GM18519 (cell line): ENCODE results near the gene OBP2B.
"Not testable (repeated sequence)": the region's sequence is repeated elsewhere in the genome, so short reads cannot be mapped to it uniquely, and the experiment has no call there.

ENCODE experiments used
- ATAC-seq: cut with Tn5 transposase; IDR thresholded peaks from one replicate; pipeline ENCODE4 v1.9.1; 2021; ENCODE audit warnings: mild to moderate bottlenecking, moderate library complexity; ENCODE audit not compliant: unreplicated experiment, low FRiP score

The OBP2B gene

DNA sequence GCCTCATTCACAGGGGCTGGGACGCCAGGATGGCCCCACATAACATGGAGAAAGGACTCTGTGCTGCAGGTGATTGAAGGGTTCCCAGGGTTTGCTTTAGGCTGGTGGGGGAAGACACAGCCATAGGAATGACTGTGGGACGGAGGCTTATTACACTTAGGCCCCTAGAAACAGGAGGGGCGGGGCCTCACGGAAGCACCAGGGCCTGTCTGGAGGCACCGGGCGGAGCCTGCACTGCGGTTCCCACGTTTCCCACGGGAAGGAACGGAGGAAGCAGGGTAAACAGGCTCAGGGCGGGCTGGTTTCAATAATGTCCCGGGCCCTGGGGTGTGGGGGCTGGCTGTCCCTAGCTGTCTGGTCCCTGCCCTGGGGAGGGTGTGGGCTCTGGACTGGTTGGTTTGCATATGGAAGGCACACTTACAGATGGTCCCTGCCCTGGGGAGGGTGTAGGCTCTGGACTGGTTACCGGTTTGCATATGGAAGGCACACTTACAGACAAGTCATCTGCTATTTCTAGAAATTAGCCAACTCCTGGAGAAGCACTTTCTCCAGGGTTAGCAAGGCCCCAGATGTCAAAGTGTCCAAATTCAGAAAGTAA is 14.2 kb upstream of the OBP2B start:
- ATAC-seq = not testable (repeated sequence)

DNA sequence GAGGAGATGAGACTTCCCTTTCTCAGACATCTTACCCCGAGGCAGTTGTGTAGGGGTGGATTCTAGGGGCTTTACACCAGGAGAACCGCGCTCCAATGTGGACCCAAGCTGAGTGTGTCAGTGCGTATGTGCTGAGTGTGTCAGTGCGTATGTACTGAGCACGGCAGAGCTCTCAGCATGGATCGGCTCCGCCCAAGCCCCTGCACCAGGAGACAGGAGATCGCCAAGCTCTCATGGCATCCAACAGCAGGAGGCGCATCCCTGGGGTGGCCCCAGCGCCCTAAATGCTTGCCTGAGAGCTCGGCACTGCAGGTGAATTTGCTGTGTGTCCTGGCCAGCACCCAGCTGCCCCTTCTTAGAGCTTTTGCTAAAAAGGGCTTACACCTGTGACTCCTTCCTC is 12.9 kb upstream of the OBP2B start:
- not testable (repeated sequence) for ATAC-seq

DNA sequence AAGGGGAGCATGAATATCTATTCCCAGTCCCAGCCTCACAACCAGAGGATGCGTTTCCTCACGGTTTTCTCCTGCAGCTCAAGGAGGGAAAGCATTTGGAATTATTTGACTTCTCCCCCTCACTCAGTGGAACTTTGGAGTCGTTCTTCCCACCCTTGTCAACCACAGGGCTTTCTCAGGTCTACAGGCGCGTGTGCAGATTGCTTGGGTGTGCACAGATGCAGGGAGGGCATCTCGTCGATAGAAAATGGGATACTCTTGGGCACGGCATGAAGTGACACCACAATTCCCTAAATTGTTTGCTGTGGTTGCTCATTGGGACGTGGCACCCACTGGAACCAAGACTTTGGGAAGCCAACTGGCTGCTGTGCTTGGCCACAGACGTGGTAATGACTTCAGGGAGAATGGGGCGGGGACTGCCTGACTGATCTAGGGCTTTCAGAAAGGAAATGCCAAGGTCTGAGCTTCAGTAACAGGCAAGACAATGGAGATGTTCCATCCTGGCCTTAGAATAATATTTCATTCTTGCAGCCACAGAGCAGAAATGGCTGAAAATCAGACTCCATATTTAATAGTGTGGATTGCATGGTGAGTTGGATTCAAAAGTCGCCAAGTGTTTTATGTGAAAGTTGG is 12.2 kb upstream of the OBP2B start:
- ATAC-seq = no peak

DNA sequence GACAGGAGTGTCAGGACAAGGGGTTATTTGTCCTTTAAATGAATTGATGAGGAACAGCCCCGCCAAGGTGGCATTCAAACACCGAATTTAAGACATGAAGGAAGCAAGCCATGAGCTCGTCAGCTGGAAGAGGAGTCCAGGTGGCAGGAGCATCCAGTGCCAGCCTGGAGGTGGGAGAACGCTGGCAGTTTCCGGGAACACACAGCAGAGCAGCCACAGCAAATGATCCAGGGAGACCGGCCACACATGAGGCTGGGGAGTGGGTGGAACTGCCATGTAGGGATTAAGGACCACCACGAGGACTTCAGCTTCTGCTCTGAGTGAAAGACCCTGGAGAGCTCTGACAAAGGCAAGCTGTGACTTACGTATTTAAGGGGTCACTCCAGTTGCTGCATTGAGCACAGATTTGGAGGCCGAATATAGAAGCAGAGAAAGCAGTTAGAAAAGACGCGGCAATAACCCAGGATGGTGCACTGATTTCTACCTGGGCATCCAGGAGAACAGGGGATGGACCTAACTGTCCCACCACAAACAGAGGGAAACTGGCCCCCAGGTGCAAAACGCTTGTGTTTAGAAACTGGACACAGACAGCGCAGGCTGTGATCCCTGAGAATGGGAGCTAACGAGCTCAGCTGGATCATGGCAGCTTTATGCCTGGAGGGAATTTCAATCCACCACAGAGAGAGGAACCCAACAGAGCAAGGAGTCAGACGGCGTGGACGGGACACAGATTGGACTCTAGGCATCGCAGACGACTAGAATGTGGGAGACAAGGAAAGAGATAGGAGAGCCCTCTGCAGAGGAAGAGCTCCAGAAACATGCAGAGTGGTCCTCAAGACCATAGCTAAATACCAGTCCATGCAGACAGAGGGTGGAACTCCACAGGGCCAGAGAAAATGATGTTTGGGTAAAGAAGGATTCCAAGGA is 9.3 kb upstream of the OBP2B start:
- not testable (repeated sequence) for ATAC-seq

DNA sequence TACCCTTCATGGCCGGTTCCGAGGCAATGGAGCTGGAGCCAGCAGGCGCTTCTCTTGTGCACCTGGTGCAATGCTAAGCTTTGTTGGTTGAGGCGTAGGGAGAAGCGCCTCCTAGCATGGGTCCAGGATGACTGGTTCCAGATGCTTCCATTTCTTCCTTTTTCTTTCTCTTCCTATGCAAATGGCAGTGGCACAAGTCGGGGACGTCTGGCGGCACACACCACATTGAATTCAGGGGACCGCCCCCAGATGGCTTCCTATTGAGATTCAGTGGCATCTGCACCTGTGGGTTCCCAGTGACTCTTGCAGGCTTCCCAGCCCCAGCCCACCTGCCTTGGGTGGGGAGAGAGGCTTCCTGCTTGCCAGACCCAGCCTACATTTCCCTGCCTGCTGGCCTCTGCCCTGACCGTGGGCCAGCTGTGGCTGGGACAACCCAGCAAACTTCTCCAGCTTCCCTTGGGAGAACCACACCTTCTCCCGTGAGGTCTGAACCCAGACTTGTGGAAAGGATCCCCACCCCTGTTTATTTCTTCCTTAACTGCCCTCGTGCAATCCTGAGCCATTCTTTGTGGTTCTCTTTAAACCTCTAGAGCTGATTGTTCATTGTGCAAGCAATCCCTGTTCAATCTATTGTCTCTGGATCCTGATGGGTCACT is 8.4 kb upstream of the OBP2B start:
- ATAC-seq = not testable (repeated sequence)

DNA sequence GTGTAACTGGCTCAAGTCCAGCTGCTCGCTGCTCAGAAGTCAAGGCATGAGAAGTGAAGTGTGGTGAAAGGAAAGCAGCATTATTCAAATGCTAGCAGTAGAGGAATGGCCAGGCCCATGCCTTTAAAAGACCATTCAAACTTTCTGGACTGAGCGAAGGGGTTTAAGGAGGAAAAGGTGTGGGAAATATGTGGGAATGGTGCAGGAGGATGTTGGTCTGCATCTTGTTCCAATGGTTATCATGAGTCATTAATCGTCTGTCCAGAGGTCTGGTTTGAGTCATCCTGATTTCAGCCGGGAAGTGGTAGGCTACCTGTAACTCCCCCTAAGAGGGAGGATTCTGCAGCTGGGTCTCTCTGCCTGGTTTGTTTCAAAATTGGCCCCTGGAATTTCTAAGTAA is 5.2 kb upstream of the OBP2B start:
- not testable (repeated sequence) for ATAC-seq

DNA sequence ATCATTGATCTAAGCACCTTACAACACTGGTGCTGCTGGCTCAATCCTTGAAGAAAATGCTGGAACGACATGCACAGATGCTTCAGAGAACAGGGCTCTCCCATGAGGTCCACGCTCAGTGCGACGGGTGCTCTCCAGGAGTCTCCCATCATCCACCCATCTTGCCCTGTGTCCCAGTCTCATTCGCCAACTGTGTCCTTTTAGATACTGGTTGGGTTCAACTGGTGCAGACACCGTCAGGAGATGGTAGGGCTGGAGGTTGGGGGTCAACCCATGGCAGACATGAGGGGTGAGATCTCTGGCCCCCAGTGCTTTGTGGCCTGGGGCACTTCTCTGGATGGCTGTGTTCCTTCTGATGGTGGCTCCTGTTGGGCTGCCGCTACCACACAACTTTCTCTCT is 1.6 kb upstream of the OBP2B start:
- no peak for ATAC-seq

DNA sequence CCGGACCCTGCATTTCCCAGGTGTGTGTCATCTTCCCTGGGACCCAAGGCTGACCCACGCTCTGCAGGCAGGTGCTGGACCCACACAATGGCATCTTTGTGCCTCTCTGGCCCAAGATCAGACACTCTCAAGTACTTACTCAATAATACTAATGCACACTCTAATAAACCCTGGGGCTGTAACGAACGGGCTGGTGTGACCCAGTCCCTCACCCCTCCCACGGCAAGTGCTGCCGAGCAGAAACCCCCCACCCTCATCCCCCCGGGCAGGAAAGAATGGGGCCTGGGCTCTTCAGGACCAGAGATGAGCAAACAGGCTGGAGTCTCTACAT is 1.1 kb upstream of the OBP2B start:
- no peak for ATAC-seq

DNA sequence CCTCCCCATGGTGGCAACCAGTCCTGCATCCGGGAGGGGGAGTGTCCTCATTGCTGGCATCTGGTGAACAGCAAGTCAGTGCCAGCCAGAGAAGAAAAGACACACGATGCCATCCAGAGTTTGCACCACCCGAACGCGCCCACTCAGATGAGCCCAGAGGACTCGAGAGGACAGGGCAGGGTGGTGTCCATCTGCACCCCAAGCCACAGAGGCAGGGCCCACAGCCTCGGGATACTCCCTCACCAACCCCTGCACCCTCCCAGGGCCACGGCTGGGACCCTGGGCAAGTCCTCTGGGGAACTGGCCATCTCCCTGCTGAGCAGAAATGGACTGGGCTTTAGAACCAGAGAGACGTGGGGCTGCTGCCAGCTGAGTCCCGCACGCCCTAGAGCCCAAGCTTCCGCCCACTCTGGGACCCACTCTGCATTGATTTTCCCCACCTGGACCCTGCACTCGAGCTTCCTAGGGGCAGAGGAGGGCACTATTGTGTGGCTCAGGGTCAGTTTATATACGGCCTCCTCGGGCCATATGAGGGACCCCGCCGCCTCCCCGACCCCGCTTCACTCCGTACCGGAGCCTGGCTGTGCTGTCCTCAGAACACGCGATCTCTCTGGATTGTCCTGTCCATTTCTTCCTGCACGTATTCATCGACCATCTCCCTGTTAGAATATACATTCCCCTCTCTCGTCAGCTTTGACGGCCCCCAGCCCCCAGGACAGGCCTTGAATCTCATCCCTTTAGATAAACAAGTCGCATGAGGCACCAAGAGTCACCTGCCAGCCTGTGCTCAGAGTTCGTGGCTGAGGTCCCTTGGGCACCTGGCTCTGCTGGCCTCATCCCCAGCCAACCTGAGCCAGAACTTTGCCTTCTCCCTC is 514 bp upstream of the OBP2B start:
- not testable (repeated sequence) for ATAC-seq

DNA sequence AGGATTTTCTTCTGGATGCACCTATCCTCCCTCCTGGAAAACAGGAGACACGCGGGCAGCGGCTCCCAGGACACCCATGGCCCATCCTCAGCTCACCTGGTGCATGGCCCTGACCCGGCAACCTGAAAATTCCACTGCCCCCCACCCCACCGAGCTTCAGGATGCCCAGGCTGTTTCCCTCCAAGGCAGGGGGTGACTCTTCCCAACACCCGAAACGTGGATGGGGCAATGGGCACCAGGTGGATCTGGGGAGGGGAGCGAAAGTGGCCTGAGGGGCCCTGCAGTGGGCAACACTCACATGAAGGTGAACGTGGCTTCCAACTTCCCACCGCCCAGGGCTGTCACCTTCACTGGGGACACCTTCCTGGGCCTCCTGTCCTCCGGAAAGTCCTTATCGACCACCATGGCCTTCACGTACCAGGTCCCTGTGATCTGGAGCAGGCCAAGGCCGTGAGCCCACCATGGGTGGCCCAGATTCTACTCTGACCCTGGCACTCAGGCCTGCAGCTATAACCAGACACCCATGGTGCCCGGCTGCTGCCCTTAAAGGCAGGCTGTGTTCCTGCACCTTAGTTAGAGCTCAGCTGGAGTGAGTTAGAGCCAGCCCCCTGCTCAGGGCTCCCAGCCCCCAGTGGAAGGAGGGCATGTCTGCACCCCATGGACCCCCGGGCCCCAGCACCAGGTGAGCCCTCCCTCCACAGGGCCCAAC is 725 bp downstream of the OBP2B start:
- not testable (repeated sequence) for ATAC-seq

DNA sequence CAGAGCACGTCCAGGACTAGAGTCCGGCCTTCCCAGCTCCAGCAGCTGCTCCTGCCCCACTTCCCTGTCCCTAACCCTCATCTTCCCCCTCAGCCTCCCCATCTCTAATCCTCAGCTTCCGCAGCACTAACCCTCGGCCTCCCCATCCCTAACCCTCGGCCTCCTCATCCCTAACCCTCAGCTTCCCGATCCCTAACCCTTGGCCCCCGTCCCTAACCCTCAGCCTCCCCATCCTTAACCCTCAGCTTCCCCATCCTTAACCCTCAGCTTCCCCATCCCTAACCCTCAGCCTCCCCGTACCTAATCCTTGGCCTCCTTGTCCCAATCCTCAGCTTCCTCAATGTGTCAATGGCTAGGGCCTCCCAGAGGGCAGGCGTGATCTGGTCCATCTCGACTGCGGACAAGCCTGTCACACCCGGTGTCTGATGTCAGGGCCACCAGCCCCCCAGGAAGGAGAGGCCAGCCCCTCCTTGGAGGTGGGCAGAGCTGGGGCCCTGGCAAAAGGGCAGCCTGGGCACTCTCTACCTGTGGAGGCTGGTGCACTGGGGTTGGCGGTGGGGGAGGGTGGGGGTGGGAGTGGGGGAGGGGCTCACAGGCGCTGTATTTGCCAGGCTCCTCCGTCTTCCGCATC is 1.4 kb downstream of the OBP2B start:
- no peak for ATAC-seq

DNA sequence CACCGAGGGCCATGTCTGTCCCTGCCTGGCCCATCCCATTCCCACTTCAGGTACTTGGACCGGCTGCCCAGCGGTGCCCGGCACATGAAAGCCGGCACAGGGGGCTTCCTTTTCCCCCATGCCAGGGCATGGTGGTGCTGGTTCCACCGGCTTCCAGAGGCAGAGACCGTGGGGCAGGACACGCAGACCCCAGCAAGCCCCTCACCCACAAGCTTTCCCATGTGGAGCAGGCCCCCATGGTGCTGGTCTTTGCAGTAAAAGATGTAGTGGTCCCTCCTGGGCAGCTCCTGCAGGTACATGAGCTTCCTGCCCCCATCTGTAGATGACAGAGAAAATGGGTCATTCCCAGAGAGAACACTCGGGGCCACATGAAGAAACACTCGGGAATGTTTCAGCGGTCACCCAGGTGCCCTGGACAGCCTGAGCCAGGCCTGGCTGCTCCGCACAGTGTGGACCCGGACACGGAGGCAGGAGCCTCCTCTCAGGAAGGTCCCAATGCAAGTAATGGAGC is 2.0 kb downstream of the OBP2B start:
- ATAC-seq = no peak

DNA sequence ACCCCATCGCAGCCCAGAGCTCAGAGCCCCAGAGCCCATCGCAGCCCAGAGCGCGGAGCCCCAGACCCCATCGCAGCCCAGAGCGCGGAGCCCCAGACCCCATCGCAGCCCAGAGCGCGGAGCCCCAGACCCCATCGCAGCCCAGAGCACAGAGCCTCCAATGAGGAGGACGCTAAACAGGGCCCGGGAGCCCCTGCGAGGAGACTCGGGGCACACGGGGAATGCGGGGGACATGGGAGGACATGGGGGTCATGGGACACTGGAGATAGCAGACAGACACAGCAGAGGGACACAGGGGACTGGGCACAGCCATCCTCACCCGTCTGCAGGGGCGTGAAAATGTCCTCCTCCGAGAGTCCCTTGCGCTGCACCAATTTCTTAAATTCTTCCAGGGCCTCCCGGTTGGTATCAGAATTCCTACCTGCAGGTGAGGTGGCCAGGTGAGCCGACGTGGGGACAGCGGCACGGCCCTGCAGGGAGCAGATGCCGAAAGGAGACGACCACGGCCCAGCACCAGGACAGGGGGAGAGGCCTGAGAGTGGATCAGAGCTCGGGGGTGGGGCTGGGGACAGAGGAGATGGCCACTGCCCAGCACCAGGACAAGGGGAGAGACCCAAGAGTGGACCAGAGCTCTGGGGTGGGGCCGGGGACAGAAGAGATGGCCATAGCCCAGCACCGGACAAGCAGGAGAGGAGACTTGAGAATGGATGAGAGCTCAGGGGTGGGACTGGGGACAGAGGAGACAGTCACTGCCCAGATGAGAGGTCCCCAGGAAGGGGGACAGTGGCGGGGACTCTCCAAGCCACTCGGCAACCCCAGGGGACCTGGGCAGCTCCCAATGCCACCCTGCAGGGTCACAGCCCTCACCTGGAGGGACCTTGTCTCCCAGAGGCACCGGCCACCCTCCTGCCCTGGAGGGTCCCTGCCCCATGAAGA is 2.8 kb downstream of the OBP2B start:
- no peak for ATAC-seq

DNA sequence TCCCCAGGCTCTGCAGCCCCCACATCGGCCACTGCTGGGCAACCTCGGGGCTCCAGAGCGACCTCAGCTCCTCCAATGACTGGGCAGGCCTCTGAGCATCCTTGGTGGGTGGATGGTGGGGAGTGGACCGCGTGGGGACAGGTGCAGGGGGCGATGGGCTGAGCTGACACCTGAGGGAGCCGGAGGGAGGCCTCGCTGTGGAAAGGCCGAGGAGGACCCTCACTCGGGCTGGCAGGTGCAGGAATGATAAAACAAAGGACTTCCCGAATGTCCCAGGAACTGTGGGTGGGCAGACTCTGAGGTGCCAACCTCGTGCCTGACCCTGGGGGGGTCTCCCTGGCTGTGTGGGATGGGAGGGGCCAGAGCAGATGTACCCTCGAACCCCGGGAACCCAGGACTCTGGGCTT is 3.6 kb downstream of the OBP2B start:
- ATAC-seq = not testable (repeated sequence)

DNA sequence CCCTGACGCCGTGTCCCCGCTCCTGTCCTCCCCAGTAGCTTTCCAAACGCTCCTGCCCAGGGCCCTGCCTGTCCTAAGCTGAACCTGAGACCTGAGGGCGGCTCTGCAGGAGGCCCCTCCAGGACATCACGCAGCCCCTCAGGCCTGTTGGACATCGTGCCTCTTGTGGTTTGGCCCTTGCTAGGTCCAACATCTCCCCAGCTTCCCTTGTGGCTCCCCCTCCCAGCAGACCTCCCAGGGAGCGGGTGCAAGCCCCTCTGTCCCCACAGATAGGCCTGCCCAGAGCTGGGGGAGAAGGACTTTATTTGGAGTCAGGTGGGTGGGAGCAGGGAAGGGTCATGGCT is 4.1 kb downstream of the OBP2B start:
- no peak for ATAC-seq

DNA sequence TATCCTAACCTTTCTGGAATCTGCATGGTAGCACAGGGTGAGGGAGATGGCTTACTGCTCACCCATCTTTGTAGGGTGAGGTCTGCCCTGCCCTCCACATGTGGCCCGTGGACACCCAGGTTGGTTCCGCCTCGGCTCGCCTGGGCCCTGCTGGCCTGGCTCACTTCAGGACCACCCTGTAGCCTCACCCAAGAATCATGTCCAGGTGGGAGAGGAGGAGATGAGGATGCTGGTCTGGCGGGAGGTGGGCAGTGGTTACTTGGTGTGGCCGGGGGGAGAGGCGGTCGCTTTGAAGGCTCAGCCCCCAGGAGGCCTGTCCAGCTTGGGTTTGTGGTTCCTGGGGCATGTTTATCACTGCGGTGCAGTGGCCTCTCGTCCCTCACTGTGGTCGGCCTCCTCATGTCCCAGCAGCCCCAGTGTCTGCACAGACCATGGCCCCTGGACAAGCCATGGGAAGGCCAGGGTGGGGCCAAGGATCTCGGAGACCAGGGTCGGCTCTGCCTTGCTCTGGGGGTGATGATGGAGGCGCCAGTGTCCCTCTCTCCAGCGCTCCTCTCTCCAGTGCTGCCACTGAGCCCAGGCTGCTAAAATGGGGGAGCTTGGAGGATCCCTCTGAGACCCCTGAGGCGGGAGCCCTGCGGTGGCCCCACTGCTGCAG is 4.6 kb downstream of the OBP2B start:
- ATAC-seq = no peak

DNA sequence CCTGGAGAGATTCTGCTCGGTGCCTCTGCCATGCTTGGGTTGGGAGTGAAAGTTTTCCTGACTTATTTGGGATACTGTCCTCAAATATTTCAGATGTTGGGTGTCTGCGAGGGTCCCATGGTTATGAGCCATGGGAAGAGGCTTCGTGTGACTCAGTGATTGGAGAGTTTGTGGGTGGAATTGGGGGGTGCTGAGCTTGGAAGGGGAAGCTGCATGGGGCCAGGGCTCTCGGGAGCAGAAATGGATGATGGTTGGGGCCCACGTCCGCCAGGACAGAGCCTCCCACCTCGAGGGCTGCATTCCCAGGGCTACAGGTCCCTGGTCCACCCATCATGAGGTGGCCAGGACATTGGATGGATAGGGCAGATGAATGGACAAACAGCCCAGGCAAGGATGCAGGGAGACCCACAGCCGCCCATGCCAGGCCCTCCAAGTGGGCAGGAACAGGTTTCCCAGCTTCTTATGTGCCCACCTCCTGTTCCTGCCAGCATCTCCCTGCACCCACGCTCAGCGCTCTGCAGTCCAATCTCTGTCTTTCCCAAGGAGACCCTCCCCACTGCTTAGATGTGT is 5.5 kb downstream of the OBP2B start:
- ATAC-seq = no peak
